Activated effector memory CD4-positive, alpha-beta T cell treated with Interleukin-2 at 50 U/mL for 16 hours (primary cell): ENCODE results near the gene IL1F10.

Experiments
- DNase-seq: peaks from one replicate; pipeline ENCODE4 v3.0.0-alpha.2; 2020

The IL1F10 gene

GRCh38 chr2:113060396-113060795 is 7.4 kb upstream of the IL1F10 start:
- no peak for DNase-seq

DNA sequence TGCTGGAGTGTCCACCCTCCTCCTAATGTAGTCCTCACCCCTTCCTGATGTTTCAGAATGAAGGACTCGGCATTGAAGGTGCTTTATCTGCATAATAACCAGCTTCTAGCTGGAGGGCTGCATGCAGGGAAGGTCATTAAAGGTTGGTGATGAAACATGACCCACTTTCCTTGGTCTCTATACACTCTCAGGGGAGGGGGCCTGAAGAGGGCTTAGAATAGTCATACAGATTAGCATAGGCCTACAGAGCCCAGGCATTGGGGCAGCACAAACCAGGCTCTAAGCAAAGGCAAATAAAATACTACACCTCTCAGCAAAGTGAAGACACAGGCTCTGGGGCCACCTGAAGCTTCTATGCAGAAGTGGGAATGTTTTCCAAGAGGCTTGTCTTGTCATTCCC is 7.0 kb upstream of the IL1F10 start:
- no peak for DNase-seq

DNA sequence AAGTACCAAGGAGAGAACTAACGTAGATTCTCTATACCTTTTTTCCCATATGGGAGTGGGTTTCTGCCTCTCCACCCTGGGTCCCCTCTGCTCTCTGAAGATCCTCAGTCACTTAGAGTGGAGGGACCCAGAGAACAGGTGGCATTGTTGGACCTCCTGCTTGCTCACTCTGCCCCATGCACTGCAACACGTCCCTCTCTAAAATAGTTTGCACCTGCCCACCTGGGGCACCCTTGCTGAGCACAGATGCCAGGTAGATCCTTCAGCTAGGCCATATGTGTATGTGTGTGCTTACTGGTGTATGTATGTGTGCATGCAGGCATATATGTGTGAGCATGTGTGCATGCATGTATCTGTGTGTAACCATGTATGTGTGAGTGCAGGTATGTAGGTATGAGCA is 6.5 kb upstream of the IL1F10 start:
- no peak for DNase-seq

DNA sequence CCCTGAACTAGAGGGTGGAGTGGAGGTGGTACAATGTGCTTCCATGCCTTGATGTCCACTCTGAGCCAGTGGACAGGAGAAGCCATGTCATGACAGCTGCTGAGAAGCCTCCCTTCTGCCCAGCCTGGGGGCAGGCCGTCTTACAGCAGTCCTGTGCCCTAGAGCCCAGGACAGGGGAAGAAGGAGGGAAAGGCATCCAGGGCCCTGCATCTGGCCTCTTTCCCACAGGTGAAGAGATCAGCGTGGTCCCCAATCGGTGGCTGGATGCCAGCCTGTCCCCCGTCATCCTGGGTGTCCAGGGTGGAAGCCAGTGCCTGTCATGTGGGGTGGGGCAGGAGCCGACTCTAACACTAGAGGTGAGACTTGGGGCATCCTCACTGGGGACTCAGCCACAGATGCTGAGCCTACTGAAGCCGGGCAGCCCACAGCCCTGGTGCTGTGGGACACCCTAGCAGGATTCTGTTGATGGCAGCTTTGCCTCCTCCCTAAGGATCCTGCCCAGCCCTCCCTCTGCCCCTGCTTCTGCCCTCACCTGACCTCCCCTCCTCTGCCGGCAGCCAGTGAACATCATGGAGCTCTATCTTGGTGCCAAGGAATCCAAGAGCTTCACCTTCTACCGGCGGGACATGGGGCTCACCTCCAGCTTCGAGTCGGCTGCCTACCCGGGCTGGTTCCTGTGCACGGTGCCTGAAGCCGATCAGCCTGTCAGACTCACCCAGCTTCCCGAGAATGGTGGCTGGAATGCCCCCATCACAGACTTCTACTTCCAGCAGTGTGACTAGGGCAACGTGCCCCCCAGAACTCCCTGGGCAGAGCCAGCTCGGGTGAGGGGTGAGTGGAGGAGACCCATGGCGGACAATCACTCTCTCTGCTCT is 5.6 kb upstream of the IL1F10 start:
- DNase-seq: no peak

DNA sequence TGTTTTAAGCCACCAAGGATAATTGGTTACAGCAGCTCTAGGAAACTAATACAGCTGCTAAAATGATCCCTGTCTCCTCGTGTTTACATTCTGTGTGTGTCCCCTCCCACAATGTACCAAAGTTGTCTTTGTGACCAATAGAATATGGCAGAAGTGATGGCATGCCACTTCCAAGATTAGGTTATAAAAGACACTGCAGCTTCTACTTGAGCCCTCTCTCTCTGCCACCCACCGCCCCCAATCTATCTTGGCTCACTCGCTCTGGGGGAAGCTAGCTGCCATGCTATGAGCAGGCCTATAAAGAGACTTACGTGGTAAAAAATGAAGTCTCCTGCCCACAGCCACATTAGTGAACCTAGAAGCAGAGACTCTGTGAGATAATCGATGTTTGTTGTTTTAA is 3.5 kb upstream of the IL1F10 start:
- DNase-seq: no peak

GRCh38 chr2:113064898-113065297 is 2.9 kb upstream of the IL1F10 start:
- no peak for DNase-seq

GRCh38 chr2:113068249-113068648 is 479 bp downstream of the IL1F10 start:
- DNase-seq: no peak

- no peak for DNase-seq
These were observed 1.1 kb downstream of the IL1F10 start for GRCh38 chr2:113068706-113069485.

- DNase-seq: no peak
These were observed 2.2 kb downstream of the IL1F10 start for GRCh38 chr2:113069676-113070605.

DNA sequence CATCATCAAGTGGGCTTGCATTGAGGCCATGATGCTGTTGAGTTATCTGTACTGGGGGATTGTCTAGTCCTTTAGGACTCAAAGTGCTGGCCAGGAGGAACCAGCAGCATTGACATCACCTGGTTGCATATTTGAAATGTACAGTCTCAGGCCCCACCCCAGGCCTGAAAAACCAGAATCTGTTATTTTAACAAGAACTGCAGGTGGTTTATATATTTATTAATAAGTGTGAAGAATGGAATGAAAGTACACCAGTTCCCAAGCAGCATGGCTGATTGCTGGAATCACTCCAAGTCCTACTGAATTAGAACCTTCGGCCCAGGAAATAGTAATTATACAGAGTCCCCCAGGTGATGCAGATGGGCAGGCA is 2.8 kb downstream of the IL1F10 start:
- DNase-seq: no peak

DNA sequence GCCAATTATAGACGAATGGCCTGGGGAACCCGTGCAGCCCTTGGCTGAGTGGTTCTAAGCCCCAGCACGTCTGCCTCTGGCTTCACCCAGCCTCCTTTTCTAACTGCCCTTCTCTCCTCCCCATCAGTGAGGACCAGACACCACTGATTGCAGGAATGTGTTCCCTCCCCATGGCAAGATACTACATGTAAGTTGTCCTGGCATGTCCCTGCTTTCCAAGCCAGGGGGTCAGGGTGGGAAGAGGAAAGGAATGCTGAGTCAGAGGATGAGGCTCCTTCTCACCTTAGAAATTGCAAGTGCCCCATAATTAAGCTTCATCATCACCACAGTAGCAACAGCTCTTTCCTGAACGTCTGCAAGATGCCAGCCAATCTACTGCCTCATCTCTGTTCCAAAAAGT is 4.8 kb downstream of the IL1F10 start:
- no peak for DNase-seq

GRCh38 chr2:113073325-113073834 is 5.6 kb downstream of the IL1F10 start:
- no peak for DNase-seq

DNA sequence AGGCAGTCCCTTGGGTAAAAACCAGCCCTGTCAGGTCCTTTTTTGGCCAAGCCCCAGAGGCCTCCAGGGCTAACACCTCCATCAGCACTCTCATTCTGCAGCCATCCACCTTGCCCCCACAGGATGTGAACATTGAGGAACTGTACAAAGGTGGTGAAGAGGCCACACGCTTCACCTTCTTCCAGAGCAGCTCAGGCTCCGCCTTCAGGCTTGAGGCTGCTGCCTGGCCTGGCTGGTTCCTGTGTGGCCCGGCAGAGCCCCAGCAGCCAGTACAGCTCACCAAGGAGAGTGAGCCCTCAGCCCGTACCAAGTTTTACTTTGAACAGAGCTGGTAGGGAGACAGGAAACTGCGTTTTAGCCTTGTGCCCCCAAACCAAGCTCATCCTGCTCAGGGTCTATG is 7.3 kb downstream of the IL1F10 start:
- no peak for DNase-seq

- no peak for DNase-seq
These were observed 7.8 kb downstream of the IL1F10 start for GRCh38 chr2:113075600-113075999.

DNA sequence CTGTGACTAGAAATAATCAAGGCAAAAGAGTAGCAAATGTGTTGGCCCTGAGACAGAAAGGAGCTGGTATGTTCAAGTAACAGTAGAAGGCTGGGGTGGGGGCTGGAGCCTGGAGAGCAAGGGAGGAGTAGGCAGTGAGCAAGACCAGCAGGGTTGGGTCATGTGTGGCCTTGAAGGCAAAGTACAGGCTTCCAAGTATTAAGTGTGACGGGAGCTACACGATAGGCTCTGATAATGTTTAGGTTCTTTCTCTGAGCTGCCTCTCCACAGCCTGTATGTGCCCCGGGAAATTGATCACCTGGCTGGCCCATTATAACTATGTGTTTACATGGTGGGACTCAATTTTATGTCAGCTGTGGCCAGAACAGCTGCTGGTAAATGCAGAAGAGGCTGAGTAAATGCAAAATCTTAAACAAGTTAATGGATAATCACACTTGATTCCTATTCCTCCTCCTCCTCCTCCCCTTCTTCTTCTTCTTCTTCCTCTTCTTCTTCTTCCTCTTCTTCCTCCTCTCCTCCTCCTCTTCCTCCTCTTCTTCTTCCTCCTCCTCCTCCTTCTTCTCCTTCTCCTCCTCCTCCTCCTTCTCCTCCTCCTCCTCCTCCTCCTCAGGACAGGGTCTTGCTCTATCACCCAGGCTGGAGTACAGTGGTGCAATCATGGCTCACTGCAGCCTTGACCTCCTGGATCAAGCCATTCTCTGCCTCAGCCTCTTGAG is 9.3 kb downstream of the IL1F10 start:
- DNase-seq: no peak

GRCh38 chr2:113077921-113078320 is 10.2 kb downstream of the IL1F10 start:
- no peak for DNase-seq

GRCh38 chr2:113078350-113078839 is 10.6 kb downstream of the IL1F10 start:
- DNase-seq: no peak

DNA sequence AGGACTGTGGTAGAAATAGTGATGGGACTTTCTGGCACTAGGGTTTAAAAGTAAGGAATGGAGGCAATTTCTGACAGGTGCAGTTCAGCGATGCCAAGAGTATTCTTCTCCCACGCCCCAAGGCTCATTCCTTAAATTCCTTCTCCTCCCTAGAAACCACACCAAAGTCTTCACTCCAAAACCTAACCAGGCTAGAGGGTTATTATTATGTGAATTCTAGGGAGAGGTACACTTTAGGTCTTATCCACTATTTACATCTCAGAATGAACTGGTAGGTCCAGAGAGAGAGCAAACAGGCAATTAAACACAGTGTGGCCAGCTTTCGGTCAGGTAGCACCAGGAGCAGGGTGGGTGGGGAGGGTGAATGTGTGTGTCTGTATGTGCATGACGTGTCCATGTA is 11.4 kb downstream of the IL1F10 start:
- DNase-seq: no peak

- DNase-seq: peak; percentile 2
These were observed 12.4 kb downstream of the IL1F10 start for GRCh38 chr2:113080134-113080533.

DNA sequence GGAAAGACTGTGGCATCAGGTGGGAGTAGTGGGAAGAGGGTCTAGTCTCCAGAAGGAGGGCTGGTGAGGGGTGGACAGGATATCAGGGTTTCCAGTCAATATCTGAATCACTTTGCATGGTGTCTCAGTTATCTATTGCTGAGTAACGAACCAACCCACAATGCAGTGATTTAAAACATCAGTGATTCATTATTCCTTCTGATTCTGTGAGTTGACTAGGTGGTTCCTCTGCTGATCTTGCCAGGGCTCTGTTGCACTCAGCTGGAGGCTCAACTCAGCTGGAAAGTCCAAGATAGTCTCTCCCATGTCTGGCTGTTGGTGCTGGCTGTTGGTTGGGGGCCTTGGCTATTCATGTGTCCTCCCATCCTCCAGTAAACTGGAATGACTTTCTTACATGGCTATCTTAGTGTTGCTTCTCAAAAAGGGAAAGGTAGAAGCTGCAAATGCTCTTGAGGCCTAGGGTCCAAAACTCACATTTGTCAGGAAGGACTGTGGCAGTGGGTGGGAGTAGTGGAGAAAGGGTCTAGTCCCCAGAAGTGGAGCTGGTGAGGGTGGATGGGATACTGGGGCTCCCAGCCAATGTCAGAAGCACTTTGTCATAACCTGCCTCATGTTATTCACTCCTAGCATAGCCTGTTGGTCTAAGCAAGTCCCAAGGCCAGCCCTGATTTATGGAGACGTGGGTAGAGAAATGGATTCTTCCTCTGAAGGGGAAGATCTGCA is 13.9 kb downstream of the IL1F10 start:
- DNase-seq: no peak

DNA sequence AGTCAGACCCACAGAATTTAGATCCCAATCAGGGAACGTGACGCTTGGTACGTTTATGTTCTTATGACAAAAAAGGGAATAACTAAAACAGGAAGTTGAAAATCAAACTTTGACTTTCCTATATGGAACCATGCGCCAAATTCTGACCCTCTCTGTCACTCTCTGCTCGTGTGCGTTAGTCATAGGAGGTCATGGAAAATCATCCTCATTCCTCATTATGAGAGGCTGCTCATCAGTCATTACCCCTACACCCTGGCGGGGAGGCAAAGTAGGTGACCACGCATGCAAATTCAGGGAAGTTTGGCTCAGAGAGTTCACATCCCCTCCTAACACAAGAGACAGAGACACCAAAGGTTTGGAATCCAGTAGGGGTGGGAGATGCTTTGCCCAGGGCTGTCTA is 15.5 kb downstream of the IL1F10 start:
- no peak for DNase-seq
